IMR-90 (cell line): ENCODE data around the gene FGF7. TPM values are rescaled to one million over a fixed set of nuclear protein-coding genes. Genes with fewer than 3 reads are reported as not detected.

Experiments used
- ATAC-seq: fragments of 200-7000 bp; cut with Tn5 transposase; 2 replicates; pipeline ENCODE4 v1.9.1; 2020; ENCODE audit warnings: low read depth, mild to moderate bottlenecking, moderate library complexity
- BruUV-seq: library from RNA; stranded (reverse); fragments of 400-500 nt; replicated peaks from 2 replicates; lab custom pipeline; 2021; lab: Mats Ljungman, UMichigan
- CTCF ChIA-PET: fragments of 300-600 bp; formaldehyde crosslinking; extraction: SDS; loops from one replicate; lab custom pipeline; 2021; ENCODE audit warnings: antibody characterized with exemption; lab: Yijun Ruan, JAX
- POLR2A ChIA-PET: fragments of 300-600 bp; sonication (Branson Sonifier 250); formaldehyde crosslinking; loops from one replicate; lab custom pipeline; 2022; ENCODE audit warnings: antibody characterized with exemption; ENCODE audit not compliant: unreplicated experiment; lab: Charles Lee
- DNase-seq: peaks from one replicate; pipeline ENCODE4 v3.0.0; 2013
- H2AFZ ChIP-seq: replicated peaks from 2 replicates; pipeline ENCODE3; 2013; ENCODE audit warnings: low read length, mild to moderate bottlenecking; ENCODE audit not compliant: poor library complexity
- H2AK5ac ChIP-seq: 2 replicates; pipeline ENCODE4 v1.6.1; 2013; ENCODE audit warnings: low read depth, low read length, inconsistent platforms
- H2AK9ac ChIP-seq: replicated peaks from 2 replicates; pipeline ENCODE3; 2013; ENCODE audit warnings: mild to moderate bottlenecking, low read depth, low read length, moderate library complexity; ENCODE audit not compliant: poor library complexity
- H2BK120ac ChIP-seq: 2 replicates; pipeline ENCODE4 v1.6.1; 2013; ENCODE audit warnings: low read depth, low read length, inconsistent platforms
- H2BK15ac ChIP-seq: 3 replicates; pipeline ENCODE4 v1.6.1; 2013; ENCODE audit warnings: low read depth, low read length, inconsistent platforms
- H2BK20ac ChIP-seq: 2 replicates; pipeline ENCODE4 v1.6.1; 2013; ENCODE audit warnings: low read depth, mild to moderate bottlenecking, inconsistent platforms, low read length, moderate library complexity
- H2BK5ac ChIP-seq: 2 replicates; pipeline ENCODE4 v1.6.1; 2013; ENCODE audit warnings: mild to moderate bottlenecking, low read depth, low read length, inconsistent platforms; ENCODE audit not compliant: poor library complexity, severe bottlenecking
- H3K14ac ChIP-seq: replicated peaks from 2 replicates; pipeline ENCODE4 v1.6.1; 2013; ENCODE audit warnings: low read depth, low read length, inconsistent platforms
- H3K18ac ChIP-seq: 2 replicates; pipeline ENCODE4 v1.6.1; 2013; ENCODE audit warnings: low read depth, low read length, control low read depth
- H3K23ac ChIP-seq: 2 replicates; pipeline ENCODE4 v1.6.1; 2013; ENCODE audit warnings: low read depth, low read length, inconsistent platforms
- H3K27ac ChIP-seq: 2 replicates; pipeline ENCODE4 v1.5.1; 2013; ENCODE audit warnings: mild to moderate bottlenecking, control low read depth, low read length; ENCODE audit not compliant: insufficient read depth
- H3K27me3 ChIP-seq: 2 replicates; pipeline ENCODE4 v1.6.1; 2013; ENCODE audit warnings: low read length; ENCODE audit not compliant: control insufficient read depth, insufficient read depth
- H3K36me3 ChIP-seq: 2 replicates; pipeline ENCODE4 v1.6.1; 2013; ENCODE audit warnings: low read length, mixed read lengths; ENCODE audit not compliant: control insufficient read depth, insufficient read depth
- H3K4ac ChIP-seq: 2 replicates; pipeline ENCODE4 v1.6.1; 2013; ENCODE audit warnings: low read depth, low read length, inconsistent platforms
- H3K4me1 ChIP-seq: 2 replicates; pipeline ENCODE4 v1.6.1; 2013; ENCODE audit warnings: low read length, mixed read lengths; ENCODE audit not compliant: control insufficient read depth, insufficient read depth
- H3K4me2 ChIP-seq: 2 replicates; pipeline ENCODE4 v1.6.1; 2013; ENCODE audit warnings: low read depth, mild to moderate bottlenecking, control low read depth, low read length, moderate library complexity
- H3K4me3 ChIP-seq: 2 replicates; pipeline ENCODE4 v1.5.1; 2013; ENCODE audit warnings: low read depth, mild to moderate bottlenecking, control low read depth, low read length, moderate library complexity; ENCODE audit not compliant: insufficient read depth
- H3K56ac ChIP-seq: 2 replicates; pipeline ENCODE4 v1.6.1; 2013; ENCODE audit warnings: low read length, inconsistent platforms; ENCODE audit not compliant: insufficient read depth; ENCODE audit errors: extremely low read depth
- H3K79me1 ChIP-seq, 2 experiments: 2 replicates each; pipeline ENCODE4 v1.6.1; 2013; ENCODE audit warnings: low read length in 2 of 2, inconsistent platforms in 1 of 2, low read depth in 1 of 2
- H3K9ac ChIP-seq: 2 replicates; pipeline ENCODE4 v1.6.1; 2013; ENCODE audit warnings: low read depth, low read length, control low read depth
- H3K9me1 ChIP-seq: 2 replicates; pipeline ENCODE4 v1.6.1; 2013; ENCODE audit warnings: low read length, inconsistent platforms; ENCODE audit not compliant: insufficient read depth
- H3K9me3 ChIP-seq: 2 replicates; pipeline ENCODE4 v1.6.1; 2013; ENCODE audit warnings: low read length; ENCODE audit not compliant: control insufficient read depth, insufficient read depth
- H4K20me1 ChIP-seq: 2 replicates; pipeline ENCODE4 v1.6.1; 2013; ENCODE audit warnings: low read length, inconsistent platforms; ENCODE audit not compliant: insufficient read depth
- H4K5ac ChIP-seq: 2 replicates; pipeline ENCODE4 v1.6.1; 2013; ENCODE audit warnings: mild to moderate bottlenecking, low read depth, low read length, control low read depth
- H4K8ac ChIP-seq, 2 experiments: 2 replicates each; pipeline ENCODE4 v1.6.1; 2013; ENCODE audit warnings: low read depth in 2 of 2, low read length in 2 of 2, control low read depth in 1 of 2, inconsistent platforms in 1 of 2
- H4K91ac ChIP-seq: 2 replicates; pipeline ENCODE4 v1.6.1; 2013; ENCODE audit warnings: low read depth, low read length, inconsistent platforms; ENCODE audit not compliant: insufficient read depth
- MAFK ChIP-seq: IDR thresholded peaks from 2 replicates; pipeline ENCODE4 v1.6.1; 2012; ENCODE audit warnings: low read depth, low read length, improper control_type of control experiment
- MXI1 ChIP-seq: IDR thresholded peaks from 2 replicates; pipeline ENCODE4 v1.6.1; 2012; ENCODE audit warnings: low read depth, mild to moderate bottlenecking, low read length, moderate library complexity, borderline replicate concordance
- WGBS, 2 experiments: methylation state at CpG; one replicate each; pipeline versions ENCODE4 v1.1.5 to v1.1.7; 2013; ENCODE audit warnings: missing lambda C conversion rate in 2 of 2; ENCODE audit not compliant: insufficient read length in 1 of 2; ENCODE audit errors: extremely low coverage in 2 of 2; 5-methylcytosine and 5-hydroxymethylcytosine counted together
- dilution Hi-C: fragments of 300-500 bp; cut with HindIII; formaldehyde crosslinking; loops from one replicate; pipeline ENCODE4 v1.14.3; 2018; ENCODE audit warnings: low sequenced_read_pairs; ENCODE audit not compliant: unreplicated experiment
- in situ Hi-C: fragments of 300-500 bp; cut with MboI; formaldehyde crosslinking; loops from 3 replicates; pipeline ENCODE4 v1.14.3; 2019; ENCODE audit warnings: low sequenced_read_pairs, inconsistent platforms, mixed read lengths
- intact Hi-C: fragments of 100-400 bp; cut with micrococcal nuclease; formaldehyde crosslinking; loops from 2 replicates; pipeline ENCODE4 v1.10.0; 2022
- polyA plus RNA-seq, 3 experiments: library from polyadenylated mRNA; depleted of rRNA; stranded (reverse); fragments of >200 nt; gene quantifications; 2 replicates each; pipeline ENCODE4 v1.2.3, GENCODE V29; 2012; ENCODE audit warnings: low replicate concordance in 1 of 3
- total RNA-seq: library from RNA; depleted of rRNA; stranded (reverse); fragments of >200 nt; gene quantifications from 2 replicates; pipeline ENCODE4 v1.2.3, GENCODE V29; 2012

Gene FGF7
- total and polyA plus RNA-seq, 2 of the 4 experiments (the other 2 are of a cell fraction): 27.3 to 34.8 TPM

DNA sequence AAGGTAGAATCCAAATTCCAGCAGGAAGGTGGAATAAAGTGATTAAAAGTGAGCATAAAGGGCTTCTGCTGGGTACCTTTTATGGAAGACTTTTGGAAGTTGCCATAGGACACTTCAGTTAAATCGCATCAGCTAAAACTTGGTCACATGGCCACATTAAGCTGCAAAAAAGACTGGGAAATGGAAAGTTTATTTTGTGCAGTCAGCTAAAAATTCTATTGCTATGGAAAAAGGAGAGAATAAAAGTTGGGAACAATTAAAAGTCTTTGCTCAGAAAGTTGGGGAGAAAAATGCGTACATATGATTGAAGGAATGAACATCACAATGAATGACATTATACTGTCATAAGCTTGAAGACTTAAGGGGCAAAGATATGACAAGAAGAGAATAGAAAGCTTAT is 49.3 kb downstream of the FGF7 start:
- Histone ChIP-seq H2AK9ac (no peak overlapping the region), H4K20me1 (no peaks in the 10 kb centered on the region), H3K4me1 (peaks cover 3% of the 10 kb centered on the region; the same call in 1 of the 2 replicates), H3K4me2 (no peak overlapping the region), H3K23ac (no peak overlapping the region), H3K27me3 (no peaks in the 10 kb centered on the region), H2BK120ac (no peak overlapping the region), H3K9me3 (no peaks in the 10 kb centered on the region), H3K36me3 (peaks cover 16% of the 10 kb centered on the region), H4K8ac (no peak overlapping the region; a peak in 1 of 4 replicates), H4K91ac (no peak overlapping the region), H2AFZ (no peak overlapping the region), H3K9me1 (0 out of 2 replicates have a peak, but pooled peaks cover 3% of the 10 kb centered on the region), H2BK20ac (no peak overlapping the region), H2AK5ac (no peak overlapping the region), H2BK15ac (no peak overlapping the region), H3K4ac (no peak overlapping the region), H2BK5ac (peak overlapping the region; percentile 18), H3K9ac (no peak overlapping the region), H3K18ac (peak overlapping the region; percentile 57; the same call in 1 of the 2 replicates), H3K27ac (no peak overlapping the region), H3K4me3 (no peak overlapping the region), H4K5ac (no peak overlapping the region; the same call in 1 of the 2 replicates), H3K79me1 (peaks cover 12 to 16% of the 10 kb centered on the region in 2 experiments), H3K56ac (no peak overlapping the region), H3K14ac (no peak overlapping the region)
- CTCF ChIA-PET: interaction anchor here (0.5 to 0.7 kb wide), 3 partner anchors 9 to 797 kb away, joined by 3 to 4 read pairs (median 3); no protein-coding TSS in a partner anchor
- in situ Hi-C loops (no loop called here), intact Hi-C loops (no loop called here), dilution Hi-C loops (no loop called here)
- 100% methylated on average over 1 of the region's 2 CpGs; no CpG with 5 or more reads in 1 of the 2 experiments for WGBS, 2 experiments
- no peak for ATAC-seq
- POLR2A ChIA-PET: interaction anchor here (0.6 kb wide), 1 partner anchor 418 kb away, joined by 6 read pairs; no protein-coding TSS in a partner anchor
- TSS peak; percentile 1 for BruUV-seq
- DNase-seq: no peak
- TF ChIP-seq MXI1: no peak
- TF ChIP-seq MAFK: peak; percentile 76
